ENCODE measurements around the gene WRAP73. TPM values are rescaled to one million over a fixed set of nuclear protein-coding genes. Genes with fewer than 3 reads are reported as not detected.

Gene WRAP73
- total and polyA plus RNA-seq, 9 of the 15 experiments (the other 6 are each of a cell fraction or from before 2014, with no cell fraction given), result 4.3 to 51.8 (median 30.1) TPM

DNA sequence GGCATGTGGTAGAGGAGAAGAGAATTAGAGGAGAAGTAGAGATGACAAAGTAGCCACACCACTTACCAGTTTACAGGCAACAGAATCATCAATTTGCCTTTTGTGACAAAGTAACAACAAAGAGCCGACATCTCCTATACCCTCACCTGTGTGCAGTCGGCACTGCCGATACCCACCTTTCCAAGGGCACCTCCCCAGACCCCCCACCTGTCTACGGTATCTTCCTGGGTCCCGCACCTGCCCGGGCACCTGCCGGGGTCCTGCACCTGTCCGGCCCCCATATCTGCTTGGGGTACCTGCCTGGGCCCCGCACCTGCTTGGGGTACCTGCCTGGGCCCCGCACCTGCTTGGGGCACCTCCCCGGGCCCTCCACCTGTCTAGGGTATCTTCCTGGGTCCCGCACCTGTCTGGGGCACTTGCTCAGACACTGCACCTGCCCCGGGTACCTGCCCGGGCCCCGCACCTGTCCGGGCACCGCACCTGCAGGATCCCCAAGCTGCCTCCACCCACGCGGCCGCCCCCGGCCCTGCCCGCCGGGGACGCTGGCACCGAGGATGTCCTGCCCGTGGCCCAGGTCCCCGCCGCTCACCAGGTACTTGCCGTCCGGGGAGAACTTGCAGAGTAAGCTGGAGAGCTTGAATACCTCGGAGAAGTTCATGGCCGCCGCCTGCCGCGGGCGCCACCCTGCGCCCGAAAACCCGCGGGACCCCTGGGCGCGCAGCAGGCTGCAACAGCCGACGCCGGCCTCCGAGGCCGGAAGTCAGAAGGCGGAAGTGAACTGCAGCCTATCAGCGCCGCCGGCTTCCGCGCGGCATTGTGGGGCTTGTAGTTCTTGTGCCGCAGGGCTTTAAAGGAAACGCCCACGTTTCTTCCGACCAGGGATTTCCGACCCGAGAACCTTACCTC lies at the start of gene WRAP73 (continued):
- no peak; the same call in 1 of the 2 replicates for TF ChIP-seq ARID4B (CRISPR knock-in tag; IDR thresholded peaks at IDR 0.05)
- TF ChIP-seq RUNX1 (IDR thresholded peaks at IDR 0.05; ENCODE audit: low read depth), result no peak
- 0 out of 2 replicates have a peak, but pooled peaks have one; percentile 39 for TF ChIP-seq ZHX1 (conservative IDR thresholded peaks at IDR 0.05; ENCODE audit: low read length)
- no peak for TF ChIP-seq KAT7 (CRISPR knock-in tag; IDR thresholded peaks at IDR 0.05; ENCODE audit: borderline replicate concordance)
- TF ChIP-seq ARID1B (IDR thresholded peaks at IDR 0.05), result no peak
- TF ChIP-seq MIER1 (IDR thresholded peaks at IDR 0.05; ENCODE audit: low read depth), result no peak
- no peak for TF ChIP-seq RBM15 (IDR thresholded peaks at IDR 0.05; ENCODE audit: insufficient read depth, low read length)
- peak; percentile 90 for TF ChIP-seq CREM (IDR thresholded peaks at IDR 0.05; ENCODE audit: low read depth)
- 0 out of 2 replicates have a peak, but pooled peaks have one; percentile 29 for TF ChIP-seq GMEB1 (CRISPR knock-in tag; IDR thresholded peaks at IDR 0.05)
- no peak for TF ChIP-seq BMI1 (IDR thresholded peaks at IDR 0.05; ENCODE audit: low read length)
- no peak for TF ChIP-seq ZNF57 (CRISPR knock-in tag; IDR thresholded peaks at IDR 0.05)
- TF ChIP-seq ZNF79 (CRISPR knock-in tag; IDR thresholded peaks at IDR 0.05; ENCODE audit: low read depth), result no peak
- no peak for TF ChIP-seq XRCC3 (IDR thresholded peaks at IDR 0.05)
- TF ChIP-seq, protein P1, sequence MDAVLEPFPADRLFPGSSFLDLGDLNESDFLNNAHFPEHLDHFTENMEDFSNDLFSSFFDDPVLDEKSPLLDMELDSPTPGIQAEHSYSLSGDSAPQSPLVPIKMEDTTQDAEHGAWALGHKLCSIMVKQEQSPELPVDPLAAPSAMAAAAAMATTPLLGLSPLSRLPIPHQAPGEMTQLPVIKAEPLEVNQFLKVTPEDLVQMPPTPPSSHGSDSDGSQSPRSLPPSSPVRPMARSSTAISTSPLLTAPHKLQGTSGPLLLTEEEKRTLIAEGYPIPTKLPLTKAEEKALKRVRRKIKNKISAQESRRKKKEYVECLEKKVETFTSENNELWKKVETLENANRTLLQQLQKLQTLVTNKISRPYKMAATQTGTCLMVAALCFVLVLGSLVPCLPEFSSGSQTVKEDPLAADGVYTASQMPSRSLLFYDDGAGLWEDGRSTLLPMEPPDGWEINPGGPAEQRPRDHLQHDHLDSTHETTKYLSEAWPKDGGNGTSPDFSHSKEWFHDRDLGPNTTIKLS (IDR thresholded peaks at IDR 0.05; ENCODE audit: borderline replicate concordance, low read depth), result peak; percentile 86
- TF ChIP-seq STAT5A (IDR thresholded peaks at IDR 0.05; ENCODE audit: borderline replicate concordance, low read length), result no peak
